ENCODE data around the gene DPH7.
"Not testable (repeated sequence)": the region's sequence is repeated elsewhere in the genome, so short reads cannot be mapped to it uniquely, and the experiment has no call there.

DPH7 gene

DNA sequence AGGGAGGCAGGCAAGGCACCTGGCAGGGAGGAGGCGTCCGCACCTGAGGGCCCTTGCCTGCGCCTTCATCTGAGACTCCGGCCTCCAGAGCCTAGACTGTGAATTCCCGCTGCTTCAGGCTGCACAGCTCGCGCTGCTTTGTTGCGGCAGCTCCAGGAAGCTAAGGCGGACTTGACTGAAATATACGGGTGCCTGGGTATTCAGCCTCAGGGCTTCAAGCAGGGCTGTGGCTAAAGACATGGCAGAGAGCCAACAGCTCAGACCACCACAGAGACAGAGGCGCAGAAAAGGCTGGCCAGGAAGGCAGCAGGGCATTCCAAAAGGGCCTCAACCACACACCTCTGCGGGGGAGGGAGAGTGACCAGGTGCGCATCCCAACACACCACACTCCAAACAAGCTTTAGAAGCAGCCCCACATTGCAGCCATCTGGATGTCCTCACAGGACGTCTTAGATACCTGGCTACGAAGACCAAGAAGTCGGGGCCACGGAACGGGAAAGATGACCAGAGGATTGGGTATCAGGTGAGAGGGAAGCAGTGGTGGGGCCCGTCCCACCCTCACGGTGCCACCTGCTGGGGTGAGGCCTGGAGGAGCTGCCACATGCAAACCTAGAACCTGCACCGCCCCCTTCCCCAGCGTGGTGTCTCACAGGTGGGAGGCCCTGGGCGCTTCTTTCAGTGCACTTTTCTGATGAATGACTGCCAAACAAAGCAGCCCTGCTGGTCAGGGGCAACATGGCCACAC is 1.7 kb upstream of the DPH7 start:
- no peak for DNase-seq

DNA sequence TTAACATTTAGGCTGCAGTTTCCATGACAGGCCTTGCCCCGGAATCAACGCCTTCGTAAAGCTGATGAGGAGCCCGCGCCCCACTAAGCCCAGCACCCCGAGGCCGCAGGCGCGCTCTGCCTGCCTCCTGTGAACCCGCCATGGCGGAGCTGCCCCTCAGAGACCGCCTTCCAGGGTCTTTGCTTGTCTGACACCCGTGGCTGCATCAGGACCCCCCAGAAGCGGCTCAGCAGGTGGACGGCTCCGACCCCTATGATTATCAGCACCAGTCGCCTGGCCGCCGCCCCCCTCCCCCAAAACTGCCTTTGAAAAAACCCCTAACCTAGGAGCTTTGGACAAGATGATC is 507 bp upstream of the DPH7 start:
- DNase-seq, result no peak

DNA sequence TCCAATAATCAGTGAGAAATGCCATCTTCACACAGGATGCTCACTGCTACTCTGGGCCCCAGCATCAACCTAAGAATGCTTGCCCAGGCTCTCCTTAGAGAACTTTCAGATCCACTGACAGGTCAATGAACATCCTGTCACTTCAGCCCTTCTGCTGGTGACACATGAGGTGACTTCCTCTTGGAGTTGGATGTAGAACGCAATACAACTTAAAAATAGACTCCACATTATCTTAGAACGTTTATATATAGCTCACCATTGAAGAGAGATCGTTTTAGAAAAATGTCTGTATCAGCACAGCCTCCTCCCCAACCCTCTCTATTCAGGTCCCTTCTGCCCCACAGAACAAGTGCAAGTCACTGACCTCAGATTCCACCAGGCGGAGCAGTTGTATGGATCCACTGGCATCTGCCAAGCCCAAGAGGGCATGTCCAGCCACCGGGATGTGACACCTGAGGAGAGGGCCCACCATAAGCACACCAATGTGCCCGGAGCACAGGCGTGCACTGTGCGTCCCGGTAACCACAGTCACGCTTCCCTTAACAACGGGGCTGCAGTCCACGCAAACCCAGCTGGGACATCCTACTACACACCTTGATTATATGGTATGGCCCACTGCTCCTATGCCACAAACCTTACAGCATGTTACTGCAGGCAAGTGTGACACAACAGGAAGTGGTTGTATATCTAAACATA is 2.9 kb downstream of the DPH7 start:
- DNase-seq, result no peak

DNA sequence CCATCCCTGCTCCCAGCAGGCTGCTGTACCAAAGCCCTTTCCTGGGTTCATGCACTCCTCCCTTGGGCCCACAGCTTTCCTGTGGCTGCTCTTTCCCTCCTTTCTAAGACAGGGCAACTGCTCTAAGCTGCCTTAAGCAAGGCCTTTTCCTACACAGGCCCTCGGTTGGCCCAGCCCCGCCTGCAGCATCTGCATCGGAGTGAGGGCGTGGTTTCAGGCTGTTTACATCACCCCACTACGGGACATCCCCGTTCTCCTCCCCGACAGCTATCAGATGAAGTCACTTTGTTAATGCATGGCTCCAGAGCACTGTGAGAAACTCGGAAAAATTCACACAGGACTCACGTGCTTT is 3.4 kb downstream of the DPH7 start:
- DNase-seq, result no peak

DNA sequence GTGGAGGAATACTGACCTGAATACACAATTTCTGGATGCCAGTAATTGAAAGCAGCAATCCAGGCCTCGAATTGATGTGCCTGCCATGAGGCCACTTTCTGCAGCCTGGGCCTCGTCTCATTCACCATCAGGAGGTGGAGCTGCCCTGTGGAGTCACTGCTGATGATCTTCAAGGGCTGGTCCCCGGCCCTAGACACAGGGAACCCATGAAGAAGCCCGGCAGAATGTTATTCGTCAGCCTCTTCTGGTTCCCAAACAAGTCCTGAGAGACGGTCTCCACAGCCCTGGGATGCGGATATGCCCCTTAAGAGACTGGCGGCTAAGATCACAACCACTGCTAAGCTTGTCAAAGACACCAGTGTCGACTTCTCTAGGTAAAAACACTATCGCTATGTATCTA is 4.5 kb downstream of the DPH7 start:
- DNase-seq, result no peak

DNA sequence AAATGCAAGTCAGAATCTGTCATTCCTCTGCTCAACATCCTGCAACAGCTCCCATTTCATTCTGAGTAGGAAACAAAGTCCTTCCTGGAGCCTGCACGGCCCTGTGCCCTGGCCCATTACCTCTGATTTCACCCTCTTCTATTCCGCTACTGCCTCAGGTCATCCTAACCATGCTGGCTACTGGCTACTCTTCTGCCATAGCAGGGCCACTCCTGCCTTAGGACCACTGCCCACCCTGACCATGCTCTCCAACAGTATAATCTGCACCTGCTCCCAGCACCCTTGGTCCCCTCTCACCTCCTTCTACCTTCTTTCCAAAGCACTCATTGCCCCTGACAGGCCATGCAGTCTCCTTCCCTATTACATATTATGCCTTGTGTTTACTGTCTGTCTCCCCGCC is 8.2 kb downstream of the DPH7 start:
- DNase-seq, result no peak

DNA sequence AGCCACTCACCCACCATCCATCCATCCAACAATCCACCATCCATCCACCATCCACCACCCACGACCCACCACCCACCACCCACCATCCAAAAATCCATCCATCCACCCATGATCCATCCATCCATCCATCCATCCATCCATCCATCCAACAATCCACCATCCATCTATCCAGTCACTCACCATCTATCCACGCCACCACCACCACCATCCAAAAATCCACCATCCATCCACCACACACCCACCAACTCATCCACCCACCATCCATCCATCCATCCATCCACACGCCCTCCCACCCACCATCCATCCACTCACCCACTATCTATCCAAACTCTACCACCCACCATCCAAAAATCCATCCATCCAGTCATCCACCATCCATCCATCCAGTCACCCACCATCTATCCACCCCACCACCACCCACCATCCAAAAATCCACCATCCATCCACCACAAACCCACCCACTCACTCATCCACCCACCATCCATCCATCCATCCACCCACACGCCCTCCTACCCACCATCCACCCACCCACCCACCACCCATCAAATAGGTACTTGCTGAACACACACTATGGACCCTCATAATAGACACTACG is 9.0 kb downstream of the DPH7 start:
- no peak for DNase-seq

DNA sequence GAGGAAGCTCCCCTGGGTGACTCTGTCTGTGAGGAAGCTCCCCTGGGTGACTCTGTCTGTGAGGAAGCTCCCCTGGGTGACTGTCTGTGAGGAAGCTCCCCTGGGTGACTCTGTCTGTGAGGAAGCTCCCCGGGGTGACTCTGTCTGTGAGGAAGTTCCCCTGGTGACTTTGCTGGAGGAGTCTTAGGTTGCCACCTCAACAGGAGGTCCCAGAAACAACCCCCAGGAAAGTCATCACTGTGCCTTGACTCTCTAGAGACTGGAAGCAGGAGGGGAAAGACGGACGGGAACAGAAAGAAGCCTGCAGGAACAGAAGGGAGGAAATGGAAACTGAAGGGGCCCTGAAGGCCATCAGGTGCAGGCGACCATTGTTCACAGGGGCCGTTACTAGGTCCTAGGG is 10.3 kb downstream of the DPH7 start:
- not testable (repeated sequence) for DNase-seq

DNA sequence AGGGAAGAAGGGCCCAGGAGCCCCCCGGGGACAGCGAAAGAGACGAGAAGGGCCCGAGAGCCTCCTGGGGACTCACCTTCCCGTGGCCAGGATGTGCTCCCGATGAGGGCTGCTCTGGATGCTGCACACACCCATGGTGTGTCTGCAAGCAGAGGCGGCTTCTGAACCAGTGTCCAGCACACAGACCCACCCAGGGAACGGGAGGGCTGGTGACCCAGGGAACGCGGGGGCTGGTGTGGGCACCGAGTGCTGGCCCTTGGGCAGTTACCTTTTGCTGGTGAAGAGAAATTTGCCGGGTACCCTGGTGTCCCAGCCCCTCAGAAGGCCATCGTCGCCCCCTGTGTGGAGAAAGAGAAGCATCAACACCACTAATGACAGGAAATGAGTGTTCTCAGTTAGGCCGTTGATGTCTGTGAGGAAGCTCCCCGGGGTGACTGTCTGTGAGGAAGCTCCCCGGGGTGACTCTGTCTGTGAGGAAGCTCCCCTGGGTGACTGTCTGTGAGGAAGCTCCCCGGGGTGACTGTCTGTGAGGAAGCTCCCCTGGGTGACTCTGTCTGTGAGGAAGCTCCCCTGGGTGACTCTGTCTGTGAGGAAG is 13.8 kb downstream of the DPH7 start:
- DNase-seq, result no peak

DNA sequence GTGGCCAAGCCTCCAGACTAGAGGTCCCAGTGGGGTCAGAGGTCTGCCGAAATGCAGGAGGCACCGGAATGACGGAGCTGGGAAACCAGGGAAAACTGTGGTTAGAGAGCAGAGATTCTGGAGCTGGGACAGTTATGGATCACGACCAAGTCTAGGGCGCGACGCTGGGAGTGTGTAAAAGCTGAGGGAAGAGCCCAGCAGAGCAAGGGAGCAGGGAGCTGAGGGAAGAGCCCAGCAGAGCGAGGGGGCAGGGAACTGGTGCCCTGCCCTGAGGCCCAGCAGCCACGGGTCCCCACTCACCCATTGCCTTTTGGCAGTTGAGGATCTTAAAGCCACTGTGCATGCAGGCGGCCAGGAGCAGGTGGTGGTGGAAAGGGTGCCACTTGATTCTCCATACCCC is 14.6 kb downstream of the DPH7 start:
- DNase-seq, result no peak

DNA sequence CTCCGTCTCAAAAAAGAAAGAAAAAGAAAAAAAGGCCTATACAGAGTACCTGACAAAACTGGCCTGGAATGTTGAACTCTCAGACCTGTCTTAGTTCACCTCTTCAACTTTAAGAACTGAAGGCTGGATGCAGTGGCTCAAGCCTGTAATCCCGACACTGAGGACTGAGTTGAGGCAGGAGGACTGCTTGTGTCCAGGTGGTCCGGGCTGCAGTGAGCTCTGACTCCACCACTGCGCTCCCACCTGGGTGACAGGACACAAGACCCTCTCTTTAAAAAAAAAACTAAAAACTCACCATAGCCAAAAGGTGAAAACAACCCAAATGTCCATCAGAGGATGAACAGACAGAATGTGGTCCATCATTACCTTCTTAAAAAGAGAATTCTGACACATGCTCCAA is 20.6 kb downstream of the DPH7 start:
- DNase-seq, result no peak

DNA sequence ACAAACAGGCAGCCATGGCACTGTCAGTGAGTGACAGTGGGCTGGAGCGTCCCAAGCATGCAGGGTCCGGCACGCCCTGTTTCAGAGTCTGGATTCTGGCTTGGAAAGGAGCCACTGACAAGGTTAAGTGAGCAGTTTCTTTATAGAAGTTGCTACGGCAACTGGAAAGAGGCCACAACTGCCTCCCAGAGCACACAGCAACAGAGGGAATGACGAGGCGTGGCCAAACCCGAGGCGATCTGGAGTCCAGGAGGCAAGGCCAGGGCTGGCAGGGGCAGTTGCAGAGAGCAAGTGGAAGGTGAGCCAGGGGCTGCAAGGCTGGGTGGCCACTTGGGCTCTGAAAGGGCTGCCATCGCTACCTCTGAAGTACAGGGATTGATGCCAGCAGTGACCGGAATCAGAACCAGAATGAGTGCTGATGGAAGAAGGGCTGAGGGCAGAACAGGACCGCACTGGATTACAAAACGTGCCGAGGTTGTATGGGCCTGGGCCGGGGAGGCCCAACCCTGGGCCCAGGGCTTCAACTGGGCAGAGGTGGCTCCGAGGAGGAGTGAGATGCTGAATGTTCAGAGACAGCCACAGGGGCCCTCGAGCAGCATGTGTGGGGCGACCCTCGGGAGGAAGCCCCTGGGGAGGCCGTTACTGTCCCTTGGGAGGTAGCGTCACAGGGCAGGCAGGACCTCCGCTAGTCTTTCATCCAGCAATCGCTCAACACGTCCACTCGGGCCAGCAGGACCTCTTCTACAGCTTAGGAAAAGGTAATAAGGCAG is 22.5 kb downstream of the DPH7 start:
- no peak for DNase-seq

DNA sequence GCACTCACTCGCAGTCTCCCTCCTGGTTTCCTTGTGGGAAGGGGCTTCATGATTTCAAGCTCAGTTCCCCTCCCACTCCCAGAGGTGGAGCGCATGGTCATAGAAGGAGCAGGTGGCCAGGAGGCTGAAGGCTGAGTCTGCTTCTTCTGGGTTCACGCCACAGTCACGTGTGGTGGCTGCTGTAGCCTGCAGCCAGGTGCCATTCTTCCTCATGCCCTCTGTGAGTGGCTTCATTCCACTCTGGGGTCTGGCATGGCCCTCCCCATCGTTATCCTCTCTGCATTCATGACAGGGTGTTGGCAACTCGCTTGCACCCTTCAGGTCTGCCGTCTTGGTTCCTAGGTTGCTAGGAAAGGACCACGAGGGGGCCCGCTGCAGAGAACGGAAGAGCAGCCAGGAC is 23.5 kb downstream of the DPH7 start:
- DNase-seq, result no peak

DNA sequence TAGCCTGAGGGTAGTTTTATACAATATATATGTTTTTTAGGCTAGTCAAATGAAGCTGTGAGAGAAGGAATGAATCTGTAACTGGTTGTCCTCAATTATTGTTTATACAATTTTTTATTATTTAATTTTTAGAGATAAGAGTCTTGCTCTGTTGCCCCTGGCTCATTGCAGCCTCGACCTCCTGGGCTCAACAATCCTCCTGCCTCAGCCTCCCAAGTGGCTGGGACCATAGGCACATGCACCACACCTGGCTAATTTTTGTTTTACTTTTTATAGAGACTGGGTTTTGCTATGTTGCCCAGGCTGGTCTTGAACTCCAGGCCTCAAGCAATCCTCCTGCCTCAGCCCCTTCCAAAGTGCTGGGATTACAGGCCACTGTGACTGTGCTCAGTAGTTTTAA is 24.4 kb downstream of the DPH7 start:
- no peak for DNase-seq

DNA sequence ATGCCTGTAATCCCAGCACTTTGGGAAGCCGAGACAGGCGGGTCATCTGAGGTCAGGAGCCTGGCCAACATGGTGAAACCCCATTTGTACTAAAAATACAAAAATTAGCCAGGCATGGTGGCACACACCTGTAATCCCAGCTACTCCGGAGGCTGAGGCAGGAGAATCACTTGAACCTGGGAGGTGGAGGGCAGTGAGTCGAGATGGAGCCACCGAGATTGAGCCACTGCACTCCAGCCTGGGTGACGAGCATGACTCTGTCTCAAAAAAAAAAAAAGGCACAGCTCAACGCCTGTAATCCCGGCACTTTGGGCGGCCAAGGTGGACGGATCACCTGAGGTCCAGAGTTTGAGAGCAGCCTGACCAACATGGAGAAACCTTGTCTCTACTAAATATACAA is 25.1 kb downstream of the DPH7 start:
- not testable (repeated sequence) for DNase-seq

DNA sequence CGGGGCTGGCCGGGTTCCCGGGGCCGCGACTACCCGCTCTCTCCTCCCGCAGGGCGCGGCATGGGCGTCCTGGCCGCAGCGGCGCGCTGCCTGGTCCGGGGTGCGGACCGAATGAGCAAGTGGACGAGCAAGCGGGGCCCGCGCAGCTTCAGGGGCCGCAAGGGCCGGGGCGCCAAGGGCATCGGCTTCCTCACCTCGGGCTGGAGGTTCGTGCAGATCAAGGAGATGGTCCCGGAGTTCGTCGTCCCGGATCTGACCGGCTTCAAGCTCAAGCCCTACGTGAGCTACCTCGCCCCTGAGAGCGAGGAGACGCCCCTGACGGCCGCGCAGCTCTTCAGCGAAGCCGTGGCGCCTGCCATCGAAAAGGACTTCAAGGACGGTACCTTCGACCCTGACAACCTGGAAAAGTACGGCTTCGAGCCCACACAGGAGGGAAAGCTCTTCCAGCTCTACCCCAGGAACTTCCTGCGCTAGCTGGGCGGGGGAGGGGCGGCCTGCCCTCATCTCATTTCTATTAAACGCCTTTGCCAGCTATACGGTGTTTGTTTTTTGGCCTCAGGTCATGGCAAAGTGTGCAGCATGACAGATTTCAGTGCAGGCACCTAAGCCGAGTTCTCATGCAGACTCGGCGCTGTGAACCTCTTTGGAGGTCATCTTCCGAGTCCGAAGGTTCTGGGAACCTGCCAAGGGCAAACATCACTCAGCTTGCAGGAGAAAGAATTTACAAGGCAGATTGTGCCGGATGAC is 26.5 kb downstream of the DPH7 start:
- DNase-seq, result peak; percentile 17

DNA sequence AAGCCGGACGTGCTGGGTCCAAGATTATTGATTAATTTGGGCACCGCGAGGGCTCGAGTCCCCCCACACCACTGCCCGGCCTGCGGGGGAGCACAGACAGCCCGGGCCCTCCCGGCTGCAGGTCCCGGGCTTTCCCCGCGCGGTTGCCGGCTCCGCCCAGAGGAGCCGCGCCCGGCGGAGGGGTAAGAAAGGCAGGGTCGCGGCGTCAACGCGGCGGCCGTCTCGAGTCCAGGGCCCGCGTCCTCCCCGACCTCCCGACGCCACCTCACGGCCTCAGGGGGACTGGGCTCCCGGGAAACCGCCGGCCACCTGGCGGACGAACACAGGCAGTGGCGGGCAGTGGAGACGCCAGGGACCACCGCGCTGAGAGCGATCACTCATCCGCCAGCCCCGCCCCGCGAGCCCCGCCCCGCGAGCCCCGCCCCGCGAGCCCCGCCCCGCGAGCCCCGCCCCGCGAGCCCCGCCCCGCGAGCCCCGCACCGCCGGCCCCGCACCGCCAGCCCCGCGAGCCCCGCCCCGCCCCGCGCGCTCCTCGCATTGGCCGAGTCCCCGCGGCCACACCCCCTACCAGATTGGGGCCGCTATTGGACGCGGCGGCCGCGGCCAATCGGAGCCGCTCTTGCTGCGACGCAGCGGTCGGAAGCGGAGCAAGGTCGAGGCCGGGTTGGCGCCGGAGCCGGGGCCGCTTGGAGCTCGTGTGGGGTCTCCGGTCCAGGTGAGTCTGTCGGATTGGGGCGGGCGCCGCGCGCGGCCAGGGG is 27.3 kb downstream of the DPH7 start, which contains the start of gene MRPL41:
Gene MRPL41 (plus strand): TSS at position 616 of the 758 bp plus-strand sequence. CDS start 203 bp downstream, outside the sequence.
- peak; percentile 87 for DNase-seq

DNA sequence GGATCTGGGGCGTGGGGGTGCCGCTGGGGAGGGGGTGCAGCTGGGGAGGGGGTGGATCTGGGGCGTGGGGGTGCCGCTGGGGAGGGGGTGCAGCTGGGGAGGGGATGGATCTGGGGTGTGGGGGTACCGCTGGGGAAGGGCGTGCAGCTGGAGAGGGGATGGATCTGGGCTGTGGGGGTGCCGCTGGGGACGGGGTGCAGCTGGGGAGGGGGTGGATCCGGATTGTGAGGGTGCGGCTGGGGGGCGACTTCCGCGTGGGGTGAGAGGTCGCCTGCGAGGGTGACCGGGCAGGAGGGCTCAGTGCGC is 27.8 kb downstream of the DPH7 start:
- not testable (repeated sequence) for DNase-seq

DNA sequence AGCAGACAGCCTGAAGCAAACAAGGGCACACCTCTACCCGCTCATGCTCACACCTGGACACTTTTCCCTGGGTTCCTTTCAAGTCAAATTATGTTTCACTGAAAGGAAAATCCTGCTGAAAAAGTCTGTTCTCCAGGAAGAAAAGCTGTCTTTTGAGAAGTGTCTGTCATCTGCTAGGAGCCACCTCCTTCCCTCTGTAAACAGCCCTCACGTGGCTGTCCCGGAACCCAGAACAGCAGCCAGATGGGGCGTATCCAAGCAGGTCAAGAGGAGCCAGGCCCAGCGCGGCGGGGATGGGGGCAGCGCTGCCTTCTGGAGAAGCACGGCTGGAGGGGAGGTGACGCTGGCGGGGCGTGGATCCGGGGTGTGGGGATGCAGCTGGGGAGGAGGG is 28.5 kb downstream of the DPH7 start, which contains the start of gene PNPLA7:
Gene PNPLA7 (minus strand): TSS at position 172 of the 391 bp plus-strand sequence. CDS start 205 bp downstream, outside the sequence.
- DNase-seq, result peak; percentile 47

DNA sequence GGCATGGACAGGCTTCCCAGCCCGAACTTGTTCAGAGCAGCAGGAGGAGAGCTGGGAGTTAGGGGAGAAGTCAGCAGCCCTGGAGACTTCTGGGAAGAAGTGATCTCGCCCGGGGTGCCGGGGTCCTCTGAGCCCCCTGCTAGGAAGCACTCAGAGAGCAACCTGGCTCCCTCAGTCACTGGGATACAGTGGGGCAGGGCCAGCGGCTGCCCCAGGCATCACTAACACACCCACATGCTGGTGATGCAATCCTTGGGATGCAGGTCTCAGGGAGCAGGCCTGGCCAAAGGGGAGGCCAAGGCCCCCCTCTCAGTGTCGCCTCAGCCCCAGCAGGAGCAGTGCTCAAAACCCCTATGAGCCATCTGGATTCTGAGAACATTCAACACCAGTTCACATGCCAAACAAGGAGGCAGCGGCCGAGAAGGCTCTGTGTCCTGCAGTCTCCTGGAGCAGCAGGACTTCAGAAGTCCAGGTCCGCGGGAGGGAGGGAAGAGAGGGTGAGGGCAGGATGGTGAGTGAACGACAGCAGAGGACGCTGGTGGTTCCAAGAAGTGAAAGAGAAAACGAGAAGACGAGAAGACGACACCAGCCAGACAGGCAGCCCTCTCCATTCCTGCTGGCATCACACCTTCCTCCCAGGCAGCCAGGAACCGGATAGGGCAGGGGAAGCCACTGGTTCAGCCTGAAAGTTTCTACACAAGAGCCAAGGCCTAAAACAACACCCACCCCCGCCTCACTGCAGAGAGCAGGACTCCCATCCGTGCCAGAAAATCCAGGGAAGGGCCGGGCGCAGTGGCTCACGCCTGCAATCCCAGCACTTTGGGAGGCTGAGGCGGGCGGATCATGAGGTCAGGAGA is 30.8 kb downstream of the DPH7 start:
- no peak for DNase-seq

DNA sequence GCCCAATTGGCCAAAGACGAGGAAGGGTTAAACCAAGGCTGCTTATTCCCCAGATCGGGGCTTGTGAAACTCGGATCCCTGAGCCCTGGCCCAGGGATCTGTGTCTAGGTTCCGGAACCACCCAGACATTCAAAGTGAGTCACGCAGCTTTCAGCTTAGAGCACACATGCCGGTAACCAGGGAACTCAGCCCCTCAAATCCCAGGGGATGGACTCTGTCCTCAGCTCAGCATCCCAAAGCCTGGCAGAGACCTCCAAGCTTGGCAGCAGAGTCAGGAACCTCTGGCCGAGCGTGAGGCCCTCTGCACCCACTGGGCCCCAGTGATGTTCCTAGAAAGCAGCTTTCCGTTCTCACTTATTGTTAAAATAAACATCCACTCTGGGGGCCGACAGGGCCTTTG is 33.6 kb downstream of the DPH7 start:
- no peak for DNase-seq
